H1 (cell line): Measurements from ENCODE around the gene ERVFRD-1. TPM values are rescaled to one million over a fixed set of nuclear protein-coding genes. Genes with fewer than 3 reads are reported as not detected.

Experiments
- CTCF ChIA-PET: fragments of 300-600 bp; sonication (Branson Sonifier 250); formaldehyde crosslinking; loops from one replicate; lab custom pipeline; 2021; ENCODE audit not compliant: partially characterized antibody; lab: Charles Lee
- POLR2A ChIA-PET: fragments of 300-600 bp; sonication (Branson Sonifier 250); formaldehyde crosslinking; loops from one replicate; lab custom pipeline; 2021; ENCODE audit warnings: inconsistent platforms; ENCODE audit not compliant: partially characterized antibody; lab: Charles Lee
- DNase-seq, 2 experiments: peaks; one replicate each; pipeline versions ENCODE4 v3.0.0 to v3.0.0-alpha.2; 2010 to 2022; ENCODE audit warnings: low spot score in 2 of 2, low read depth in 1 of 2, mixed read lengths in 1 of 2
- FAIRE-seq: peaks from 2 replicates; lab custom pipeline; 2011; peaks lifted over from hg19 to GRCh38; lab: Jason Lieb, UNC
- H2AFZ ChIP-seq: 2 replicates; pipeline ENCODE4 v1.8.1; 2012; ENCODE audit warnings: low read length, inconsistent platforms
- H2AK5ac ChIP-seq: 2 replicates; pipeline ENCODE4 v1.6.1; 2013; ENCODE audit warnings: low read depth, low read length
- H2BK120ac ChIP-seq: replicated peaks from 2 replicates; pipeline ENCODE3; 2013; ENCODE audit warnings: low read depth, low read length, inconsistent platforms
- H2BK12ac ChIP-seq: 2 replicates; pipeline ENCODE4 v1.6.1; 2013; ENCODE audit warnings: low read depth, low read length
- H2BK15ac ChIP-seq: 2 replicates; pipeline ENCODE4 v1.6.1; 2013; ENCODE audit warnings: low read length
- H2BK20ac ChIP-seq: 2 replicates; pipeline ENCODE4 v1.6.1; 2013; ENCODE audit warnings: low read length
- H2BK5ac ChIP-seq: 2 replicates; pipeline ENCODE4 v1.6.1; 2013; ENCODE audit warnings: low read depth, low read length
- H3K14ac ChIP-seq: 2 replicates; pipeline ENCODE4 v1.6.1; 2013; ENCODE audit warnings: inconsistent platforms; ENCODE audit not compliant: insufficient read length
- H3K18ac ChIP-seq: 2 replicates; pipeline ENCODE4 v1.6.1; 2013; ENCODE audit warnings: low read length; ENCODE audit errors: extremely low read depth
- H3K23ac ChIP-seq: 2 replicates; pipeline ENCODE4 v1.6.1; 2013; ENCODE audit warnings: inconsistent platforms; ENCODE audit not compliant: insufficient read length
- H3K23me2 ChIP-seq: 2 replicates; pipeline ENCODE4 v1.6.1; 2013; ENCODE audit warnings: low read depth, low read length
- H3K27ac ChIP-seq: 2 replicates; pipeline ENCODE4 v1.6.1; 2011; ENCODE audit warnings: low read depth, low read length, inconsistent platforms
- H3K27me3 ChIP-seq, 4 experiments: replicated peaks in 1 of 4; 1 replicate in 1 of 4; 2 replicates in 3 of 4; pipeline versions ENCODE4 v1.6.1 to v1.8.1; 2011 to 2013; ENCODE audit warnings: low read length in 3 of 4, mild to moderate bottlenecking in 3 of 4, inconsistent platforms in 2 of 4, mixed read lengths in 2 of 4, moderate library complexity in 1 of 4; ENCODE audit not compliant: control insufficient read depth in 3 of 4, insufficient read depth in 3 of 4; ENCODE audit errors: extremely low read depth in 1 of 4
- H3K36me3 ChIP-seq, 4 experiments: 2 replicates each; pipeline versions ENCODE4 v1.6.1 to v1.8.1; 2011 to 2013; ENCODE audit warnings: mild to moderate bottlenecking in 4 of 4, low read length in 3 of 4, moderate library complexity in 2 of 4, control low read depth in 1 of 4, inconsistent platforms in 1 of 4; ENCODE audit not compliant: insufficient read depth in 4 of 4, control insufficient read depth in 2 of 4
- H3K4ac ChIP-seq: replicated peaks from 2 replicates; pipeline ENCODE3; 2013; ENCODE audit warnings: low read length, low read depth, mixed read lengths, inconsistent platforms; ENCODE audit not compliant: insufficient read length
- H3K4me1 ChIP-seq, 4 experiments: replicated peaks in 1 of 4; 1 replicate in 1 of 4; 2 replicates in 3 of 4; pipeline versions ENCODE4 v1.6.1 to v1.8.1; 2011 to 2013; ENCODE audit warnings: low read length in 3 of 4, inconsistent platforms in 2 of 4, mixed read lengths in 1 of 4; ENCODE audit not compliant: insufficient read depth in 4 of 4, control insufficient read depth in 3 of 4
- H3K4me2 ChIP-seq, 2 experiments: 2 replicates each; pipeline versions ENCODE4 v1.6.1 to v1.8.1; 2011 to 2013; ENCODE audit warnings: low read depth in 2 of 2, low read length in 2 of 2, control low read depth in 1 of 2, inconsistent platforms in 1 of 2, mild to moderate bottlenecking in 1 of 2; ENCODE audit not compliant: insufficient read depth in 1 of 2
- H3K4me3 ChIP-seq, 4 experiments: fragments of 200-600, 300-600 bp in 1 of 4; sonication (generic), shearing (Covaris generic), sonication (Bioruptor Twin) in 1 of 4; 2 replicates each; pipeline versions ENCODE4 v1.5.1 to v1.8.1; 2011 to 2016; ENCODE audit warnings: low read length in 4 of 4, low read depth in 3 of 4, control low read depth in 2 of 4, inconsistent platforms in 2 of 4, mild to moderate bottlenecking in 2 of 4, mixed read lengths in 1 of 4, moderate library complexity in 1 of 4; ENCODE audit not compliant: insufficient read depth in 2 of 4; ENCODE audit errors: extremely low read depth in 1 of 4
- H3K56ac ChIP-seq: replicated peaks from 2 replicates; pipeline ENCODE3; 2013; ENCODE audit warnings: low read depth, mild to moderate bottlenecking, mixed read lengths, low read length, inconsistent platforms; ENCODE audit not compliant: insufficient read length
- H3K79me1 ChIP-seq: 2 replicates; pipeline ENCODE4 v1.6.1; 2013; ENCODE audit warnings: low read depth, low read length, control low read depth
- H3K79me2 ChIP-seq, 2 experiments: 2 replicates each; pipeline versions ENCODE4 v1.6.1 to v1.8.1; 2012 to 2013; ENCODE audit warnings: low read length in 2 of 2, mild to moderate bottlenecking in 2 of 2, inconsistent platforms in 1 of 2; ENCODE audit not compliant: insufficient read depth in 2 of 2, control insufficient read depth in 1 of 2
- H3K9ac ChIP-seq, 4 experiments: replicated peaks in 1 of 4; 1 replicate in 1 of 4; 2 replicates in 3 of 4; pipeline versions ENCODE4 v1.6.1 to v1.8.1; 2011 to 2013; ENCODE audit warnings: low read depth in 3 of 4, low read length in 3 of 4, control low read depth in 2 of 4, mild to moderate bottlenecking in 2 of 4, moderate library complexity in 2 of 4, inconsistent platforms in 1 of 4; ENCODE audit errors: extremely low read depth in 1 of 4
- H3K9me3 ChIP-seq, 2 experiments: 2 replicates each; pipeline versions ENCODE4 v1.6.1 to v1.8.1; 2012 to 2013; ENCODE audit warnings: mild to moderate bottlenecking in 2 of 2, moderate library complexity in 2 of 2, control low read depth in 1 of 2, inconsistent platforms in 1 of 2, low read depth in 1 of 2, low read length in 1 of 2, mixed read lengths in 1 of 2; ENCODE audit not compliant: insufficient read depth in 2 of 2
- H4K20me1 ChIP-seq, 2 experiments: replicated peaks in 1 of 2; 2 replicates each; pipeline versions ENCODE3 to v1.8.1; 2011 to 2013; ENCODE audit warnings: inconsistent platforms in 2 of 2, low read length in 2 of 2, mild to moderate bottlenecking in 1 of 2; ENCODE audit not compliant: insufficient read depth in 2 of 2, control insufficient read depth in 1 of 2
- H4K5ac ChIP-seq: 2 replicates; pipeline ENCODE4 v1.6.1; 2013; ENCODE audit warnings: low read length, low read depth, mixed read lengths, inconsistent platforms; ENCODE audit not compliant: insufficient read length
- H4K8ac ChIP-seq: 2 replicates; pipeline ENCODE4 v1.8.0; 2013; ENCODE audit warnings: mild to moderate bottlenecking, moderate library complexity, low read length, inconsistent platforms; ENCODE audit not compliant: insufficient read depth; ENCODE audit errors: extremely low read depth
- H4K91ac ChIP-seq: replicated peaks from 2 replicates; pipeline ENCODE3; 2013; ENCODE audit warnings: low read length, mixed read lengths, inconsistent platforms; ENCODE audit not compliant: insufficient read length
- CBX5 ChIP-seq: fragments of 300-800, 300-1000 bp; sonication (generic); IDR thresholded peaks from 2 replicates; pipeline ENCODE4 v1.7.1; 2016; ENCODE audit warnings: antibody characterized with exemption, low read length, low read depth
- CHD1 ChIP-seq: IDR thresholded peaks from 2 replicates; pipeline ENCODE4 v1.6.1; 2012; ENCODE audit warnings: low read depth, low read length, improper control_type of control experiment
- CHD2 ChIP-seq: IDR thresholded peaks from 2 replicates; pipeline ENCODE4 v1.6.1; 2012; ENCODE audit warnings: low read length, improper control_type of control experiment
- EP300 ChIP-seq, 2 experiments: IDR thresholded peaks; 1 replicate in 1 of 2; 2 replicates in 1 of 2; pipeline ENCODE4 v1.6.1; 2011 to 2012; ENCODE audit warnings: low read depth in 2 of 2, low read length in 2 of 2, mild to moderate bottlenecking in 2 of 2, borderline replicate concordance in 1 of 2, inconsistent platforms in 1 of 2, moderate library complexity in 1 of 2
- GABPA ChIP-seq: IDR thresholded peaks from 2 replicates; pipeline ENCODE4 v1.6.1; 2011; ENCODE audit warnings: mild to moderate bottlenecking, low read length, moderate library complexity, borderline replicate concordance; ENCODE audit not compliant: insufficient read depth
- KDM5A ChIP-seq: fragments of 200-600 bp; IDR thresholded peaks from 2 replicates; pipeline ENCODE4 v1.7.1; 2012; ENCODE audit warnings: mild to moderate bottlenecking, low read length, inconsistent platforms, mixed read lengths
- NANOG ChIP-seq: IDR thresholded peaks from 2 replicates; pipeline ENCODE4 v1.6.1; 2011; ENCODE audit warnings: low read length, low read depth, mild to moderate bottlenecking, inconsistent platforms; ENCODE audit not compliant: insufficient read depth, poor library complexity, severe bottlenecking
- POLR2A ChIP-seq, 2 experiments: IDR thresholded peaks; 1 replicate in 1 of 2; 2 replicates in 1 of 2; pipeline ENCODE4 v1.6.1; 2011; ENCODE audit warnings: low read depth in 2 of 2, low read length in 2 of 2, mild to moderate bottlenecking in 2 of 2; ENCODE audit errors: control extremely low read depth in 1 of 2
- POU5F1 ChIP-seq: IDR thresholded peaks from 2 replicates; pipeline ENCODE4 v1.6.1; 2011; ENCODE audit warnings: low read depth, mild to moderate bottlenecking, low read length, moderate library complexity
- SAP30 ChIP-seq: fragments of 300-600 bp; sonication (generic); IDR thresholded peaks from 2 replicates; pipeline ENCODE4 v1.7.1; 2012; ENCODE audit warnings: low read length, moderate library complexity, mild to moderate bottlenecking, inconsistent platforms; ENCODE audit not compliant: insufficient read depth, insufficient replicate concordance
- SIN3A ChIP-seq, 2 experiments: IDR thresholded peaks in 1 of 2; conservative IDR thresholded peaks in 1 of 2; 2 replicates each; pipeline ENCODE4 v1.6.1; 2011 to 2012; ENCODE audit warnings: low read length in 2 of 2, improper control_type of control experiment in 1 of 2, low read depth in 1 of 2, mild to moderate bottlenecking in 1 of 2
- SP1 ChIP-seq: IDR thresholded peaks from 2 replicates; pipeline ENCODE4 v1.6.1; 2011; ENCODE audit warnings: low read depth, low read length
- TAF1 ChIP-seq: IDR thresholded peaks from 2 replicates; pipeline ENCODE4 v1.6.1; 2011; ENCODE audit warnings: mild to moderate bottlenecking, low read depth, low read length
- TEAD4 ChIP-seq: IDR thresholded peaks from 2 replicates; pipeline ENCODE4 v1.6.1; 2012; ENCODE audit warnings: low read depth, low read length, inconsistent platforms, mixed read lengths
- ZNF274 ChIP-seq: IDR thresholded peaks from 2 replicates; pipeline ENCODE4 v1.7.0; 2012; ENCODE audit warnings: low read length, borderline replicate concordance; ENCODE audit errors: extremely low read depth
- WGBS, 2 experiments: shearing (Covaris generic) in 1 of 2; methylation state at CpG; one replicate each; pipeline versions ENCODE4 v1.1.6 to v1.1.7; 2013 to 2015; ENCODE audit warnings: low lambda C conversion rate in 2 of 2, mixed read lengths in 2 of 2, inconsistent platforms in 1 of 2, low coverage in 1 of 2, missing lambda C conversion rate in 1 of 2; ENCODE audit not compliant: insufficient replicate concordance in 2 of 2, insufficient coverage in 1 of 2, insufficient read length in 1 of 2; ENCODE audit errors: extremely low coverage in 1 of 2, missing lambda C conversion rate in 1 of 2; 5-methylcytosine and 5-hydroxymethylcytosine counted together
- polyA plus RNA-seq, 7 experiments: library from polyadenylated mRNA; depleted of rRNA in 3 of 7; stranded (reverse) in 5 of 7; unstranded in 2 of 7; fragments of >200 nt in 5 of 7; fragments of 200-250 nt in 2 of 7; gene quantifications; 1 replicate in 5 of 7; 2 replicates in 1 of 7; 4 replicates in 1 of 7; pipeline versions ENCODE4 v1.2.1 to v1.2.3, GENCODE V29; 2011 to 2013; ENCODE audit warnings: missing spikeins in 2 of 7, mixed read lengths in 2 of 7
- total RNA-seq: library from RNA; stranded (reverse); fragmentation: NEBNext Ultra II Directional; extraction: Animal tissue kit (Norgen Biotek cat#: 25700); gene quantifications from 2 replicates; pipeline ENCODE4 v1.2.1, GENCODE V29; 2021

Gene ERVFRD-1
- total and polyA plus RNA-seq, 2 of the 8 experiments (the other 6 are each of a cell fraction or from before 2014, with no cell fraction given): not detected

DNA sequence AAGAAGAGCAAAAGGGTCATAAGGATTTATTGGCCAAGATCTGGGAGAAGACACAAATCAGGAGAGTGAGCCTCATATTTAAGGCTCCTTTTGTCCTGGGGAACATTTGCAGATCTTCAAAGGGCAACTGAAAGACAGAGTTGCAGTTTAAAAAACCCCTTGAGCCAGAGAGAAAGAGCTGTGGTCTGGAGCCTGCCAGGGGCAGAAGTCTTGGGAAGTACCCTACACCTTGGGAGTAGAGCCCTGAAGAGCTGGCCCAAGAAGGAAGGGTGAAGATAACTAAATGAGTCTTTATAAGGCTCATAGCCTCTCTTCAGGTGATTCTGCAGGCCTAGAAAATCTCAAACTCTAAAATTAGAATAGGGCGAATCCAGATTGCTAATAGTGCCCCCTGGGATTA, 40.0 kb upstream of the ERVFRD-1 start:
- H3K79me1 ChIP-seq: no peaks in the 10 kb centered on the region
- no peak overlapping the region for H3K14ac ChIP-seq
- H3K23ac ChIP-seq: no peak overlapping the region
- no peaks in the 10 kb centered on the region for H4K20me1 ChIP-seq
- H3K56ac ChIP-seq: no peak overlapping the region
- H3K23me2 ChIP-seq: no peaks in the 10 kb centered on the region
- H2BK20ac ChIP-seq: no peak overlapping the region
- no peak overlapping the region for H4K8ac ChIP-seq
- no peak overlapping the region for H2BK15ac ChIP-seq
- no peak overlapping the region for H2BK120ac ChIP-seq
- POLR2A ChIA-PET: no interaction called here
- no peak overlapping the region for H2AK5ac ChIP-seq
- no peak for FAIRE-seq
- H4K5ac ChIP-seq: no peak overlapping the region
- no peak for DNase-seq
- H3K79me2 ChIP-seq: no peaks in the 10 kb centered on the region
- H3K4me2 ChIP-seq: no peak overlapping the region
- CTCF ChIA-PET: interaction anchor here (0.6 kb wide), 1 partner anchor 55 kb away, joined by 8 read pairs; no protein-coding TSS in a partner anchor
- H3K27me3 ChIP-seq: no peaks in the 10 kb centered on the region
- H3K36me3 ChIP-seq: no peaks in the 10 kb centered on the region
- H3K18ac ChIP-seq: no peak overlapping the region
- WGBS, 2 experiments: 100% methylated on average over 1 of the region's 1 CpG; no CpG with 5 or more reads in 1 of the 2 experiments
- H2AFZ ChIP-seq: no peak overlapping the region
- H3K9ac ChIP-seq: no peak overlapping the region
- H3K27ac ChIP-seq: no peak overlapping the region
- H2BK12ac ChIP-seq: no peak overlapping the region
- no peak overlapping the region for H3K4ac ChIP-seq
- H4K91ac ChIP-seq: no peak overlapping the region
- H3K4me3 ChIP-seq: no peak overlapping the region
- H3K4me1 ChIP-seq: peaks cover 0 to 4% (median 1%) of the 10 kb centered on the region in 4 experiments; a peak in 3 of 7 replicates
- H2BK5ac ChIP-seq: no peak overlapping the region
- H3K9me3 ChIP-seq: no peaks in the 10 kb centered on the region
- TF ChIP-seq ZNF274: no peak
- TF ChIP-seq TEAD4: no peak
- TF ChIP-seq SP1: no peak
- TF ChIP-seq SIN3A (conservative IDR thresholded peaks at IDR 0.05 in 1 of 2, IDR thresholded peaks at IDR 0.05 in 1 of 2; ENCODE audit: low read depth in 1 of 2, low read length in 2 of 2): no peak
- no peak for TF ChIP-seq CHD2
- no peak for TF ChIP-seq GABPA
- no peak for TF ChIP-seq CHD1
- TF ChIP-seq EP300 (IDR thresholded peaks at IDR 0.05; ENCODE audit: borderline replicate concordance in 1 of 2, low read depth in 2 of 2, low read length in 2 of 2): no peak
- TF ChIP-seq POU5F1: no peak
- TF ChIP-seq POLR2A (IDR thresholded peaks at IDR 0.05; ENCODE audit: control extremely low read depth in 1 of 2, low read depth in 2 of 2, low read length in 2 of 2): no peak
- no peak for TF ChIP-seq SAP30
- no peak for TF ChIP-seq NANOG
- TF ChIP-seq TAF1: no peak
- no peak for TF ChIP-seq KDM5A
- TF ChIP-seq CBX5: no peak
